ENCODE measurements around the gene HECTD1. TPM values are rescaled to one million over a fixed set of nuclear protein-coding genes. Genes with fewer than 3 reads are reported as not detected.

HECTD1 gene
- total RNA-seq, 1 experiment from 2014 or later = 160 TPM

DNA sequence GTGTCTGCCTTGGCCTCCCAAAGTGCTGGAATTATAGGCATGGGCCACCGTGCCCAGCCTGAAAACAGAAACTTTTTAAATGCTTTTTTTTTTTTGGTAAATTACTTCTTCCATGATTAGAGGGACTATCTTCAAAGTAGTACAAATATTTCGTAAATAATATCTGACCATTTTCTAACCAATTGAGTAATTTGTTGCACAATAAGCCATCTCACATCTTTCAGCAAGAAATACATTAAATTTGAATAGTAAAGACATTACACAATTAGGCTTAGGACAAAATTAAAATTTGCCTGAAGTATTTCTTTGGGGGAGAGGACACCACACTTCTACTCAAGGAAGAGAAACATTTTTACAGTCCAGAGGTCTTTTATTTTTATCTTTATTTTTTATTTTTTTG is 96.7 kb downstream of the HECTD1 start:
- no peak for TF ChIP-seq SRF (IDR thresholded peaks at IDR 0.05; ENCODE audit: low read depth)
- TF ChIP-seq SIN3A (IDR thresholded peaks at IDR 0.05; ENCODE audit: low read depth) = no peak
- no peak for TF ChIP-seq YY1 (IDR thresholded peaks at IDR 0.05; ENCODE audit: extremely low read depth, insufficient replicate concordance, low read depth, low read length)
- TF ChIP-seq, protein P1, sequence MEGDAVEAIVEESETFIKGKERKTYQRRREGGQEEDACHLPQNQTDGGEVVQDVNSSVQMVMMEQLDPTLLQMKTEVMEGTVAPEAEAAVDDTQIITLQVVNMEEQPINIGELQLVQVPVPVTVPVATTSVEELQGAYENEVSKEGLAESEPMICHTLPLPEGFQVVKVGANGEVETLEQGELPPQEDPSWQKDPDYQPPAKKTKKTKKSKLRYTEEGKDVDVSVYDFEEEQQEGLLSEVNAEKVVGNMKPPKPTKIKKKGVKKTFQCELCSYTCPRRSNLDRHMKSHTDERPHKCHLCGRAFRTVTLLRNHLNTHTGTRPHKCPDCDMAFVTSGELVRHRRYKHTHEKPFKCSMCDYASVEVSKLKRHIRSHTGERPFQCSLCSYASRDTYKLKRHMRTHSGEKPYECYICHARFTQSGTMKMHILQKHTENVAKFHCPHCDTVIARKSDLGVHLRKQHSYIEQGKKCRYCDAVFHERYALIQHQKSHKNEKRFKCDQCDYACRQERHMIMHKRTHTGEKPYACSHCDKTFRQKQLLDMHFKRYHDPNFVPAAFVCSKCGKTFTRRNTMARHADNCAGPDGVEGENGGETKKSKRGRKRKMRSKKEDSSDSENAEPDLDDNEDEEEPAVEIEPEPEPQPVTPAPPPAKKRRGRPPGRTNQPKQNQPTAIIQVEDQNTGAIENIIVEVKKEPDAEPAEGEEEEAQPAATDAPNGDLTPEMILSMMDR (IDR thresholded peaks at IDR 0.05 in 2 of 3, conservative IDR thresholded peaks at IDR 0.05 in 1 of 3; ENCODE audit: borderline replicate concordance in 1 of 3, insufficient read depth in 1 of 3, low read depth in 2 of 3, low read length in 2 of 3) = no peak
- no peak for TF ChIP-seq CEBPB (IDR thresholded peaks at IDR 0.05; ENCODE audit: low read depth)
- TF ChIP-seq CBX3 (IDR thresholded peaks at IDR 0.05; ENCODE audit: low read depth) = no peak
- no peak for TF ChIP-seq TCF7L2 (IDR thresholded peaks at IDR 0.05; ENCODE audit: borderline replicate concordance, extremely low read depth, insufficient read depth, insufficient read length)
- TF ChIP-seq, protein P2, sequence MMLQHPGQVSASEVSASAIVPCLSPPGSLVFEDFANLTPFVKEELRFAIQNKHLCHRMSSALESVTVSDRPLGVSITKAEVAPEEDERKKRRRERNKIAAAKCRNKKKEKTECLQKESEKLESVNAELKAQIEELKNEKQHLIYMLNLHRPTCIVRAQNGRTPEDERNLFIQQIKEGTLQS (IDR thresholded peaks at IDR 0.05) = no peak
- TF ChIP-seq POLR2A (IDR thresholded peaks at IDR 0.05; ENCODE audit: borderline replicate concordance, extremely low read depth, insufficient read depth, insufficient read length) = no peak
- TF ChIP-seq SP1 (IDR thresholded peaks at IDR 0.05; ENCODE audit: low read depth) = no peak
- no peak for TF ChIP-seq EZH2 (IDR thresholded peaks at IDR 0.05)
- TF ChIP-seq RAD21 (IDR thresholded peaks at IDR 0.05; ENCODE audit: low read depth) = no peak
- TF ChIP-seq ZFX (IDR thresholded peaks at IDR 0.05) = no peak
- no peak for TF ChIP-seq EZH2phosphoT487 (IDR thresholded peaks at IDR 0.05; ENCODE audit: borderline replicate concordance)
- no peak for TF ChIP-seq POLR2AphosphoS5 (IDR thresholded peaks at IDR 0.05; ENCODE audit: low read depth, low read length)
- intact Hi-C loops (cut with micrococcal nuclease) = loop anchor here (2.0 kb wide), 1 partner anchor 34 kb away; no protein-coding TSS in a partner anchor
- H2AFZ ChIP-seq (ENCODE audit: low read depth, low read length, poor library complexity, severe bottlenecking) = no peak overlapping the region
- ChIA-PET RAD21 (ENCODE audit: low non-redundant PET in 1 of 2, low total read pairs in 2 of 2, uncharacterized antibody in 2 of 2, unreplicated experiment in 2 of 2) (no interaction called here), CTCF (no interaction called here), POLR2A (interaction anchor here (0.7 kb wide), 1 partner anchor 85 kb away, joined by 3 read pairs; the partner anchor contains the start of gene STRN3)
- peaks cover 0 to 3% of the 10 kb centered on the region in 2 experiments; a peak in 1 of 4 replicates for H3K4me1 ChIP-seq (ENCODE audit: control insufficient read depth in 1 of 2, insufficient read depth in 2 of 2, low read length in 2 of 2)
- no peak for ATAC-seq
- no peaks in the 10 kb centered on the region for H3K27me3 ChIP-seq (ENCODE audit: insufficient read depth, low read length)
- H3K9me3 ChIP-seq (ENCODE audit: control insufficient read depth in 1 of 2, insufficient read depth in 1 of 2, low read depth in 1 of 2, low read length in 2 of 2) = no peaks in the 10 kb centered on the region
- H4K20me1 ChIP-seq (ENCODE audit: insufficient read depth) = no peaks in the 10 kb centered on the region
- no peak overlapping the region for H3K4me2 ChIP-seq (ENCODE audit: low read length)
- H3K27ac ChIP-seq (ENCODE audit: low read depth, low read length) = no peak overlapping the region
- no peak overlapping the region for H3K9ac ChIP-seq (ENCODE audit: low read length)
- BruUV-seq (replicated peaks) = no TSS peak
- no peak overlapping the region for H3K4me3 ChIP-seq (replicated peaks in 1 of 2; ENCODE audit: low read depth in 1 of 2, low read length in 2 of 2)
- H3K79me2 ChIP-seq (ENCODE audit: insufficient read depth, low read length) = no peaks in the 10 kb centered on the region
- no peaks in the 10 kb centered on the region for H3K9me2 ChIP-seq (ENCODE audit: insufficient read depth)
- H3K36me3 ChIP-seq (ENCODE audit: control insufficient read depth in 1 of 2, insufficient read depth in 2 of 2, low read length in 2 of 2) = peaks cover 66 to 67% of the 10 kb centered on the region in 2 experiments
- no peak for DNase-seq (ENCODE audit: low read depth, low spot score)

Measured in HCT116 (cell line).